HG03175 (cell line): ENCODE data around the gene TRIM68.

Source experiments
- ATAC-seq: cut with Tn5 transposase; IDR thresholded peaks from one replicate; pipeline ENCODE4 v1.9.1; 2021; ENCODE audit warnings: mild to moderate bottlenecking, moderate library complexity; ENCODE audit not compliant: unreplicated experiment

Gene TRIM68

GRCh38 chr11:4607781-4608666 lies at the start of gene TRIM68:
Gene TRIM68, minus strand, starts transcription at chr11:4608231. Its CDS starts 2,727 bp downstream, at chr11:4605504.
- ATAC-seq, result peak; percentile 100

GRCh38 chr11:4654635-4655369 lies 46.8 kb upstream of the TRIM68 start:
- ATAC-seq, result peak; percentile 65

- ATAC-seq, result no peak
These were observed 39.7 kb upstream of the TRIM68 start for GRCh38 chr11:4647766-4648165.

GRCh38 chr11:4645974-4646373 lies 37.9 kb upstream of the TRIM68 start:
- no peak for ATAC-seq

GRCh38 chr11:4644233-4644632 lies 36.2 kb upstream of the TRIM68 start:
- ATAC-seq, result no peak

GRCh38 chr11:4643682-4644081 lies 35.7 kb upstream of the TRIM68 start, which contains the start of gene OR51E1:
Gene OR51E1, plus strand, starts transcription at chr11:4643982. Its CDS starts 8,545 bp downstream, at chr11:4652527.
- ATAC-seq, result no peak

GRCh38 chr11:4643076-4643475 lies 35.0 kb upstream of the TRIM68 start:
- no peak for ATAC-seq

- no peak for ATAC-seq
These were observed 34.0 kb upstream of the TRIM68 start for GRCh38 chr11:4642043-4642442.

- ATAC-seq, result no peak
These were observed 33.5 kb upstream of the TRIM68 start for GRCh38 chr11:4641501-4641900.

GRCh38 chr11:4639931-4640330 lies 31.9 kb upstream of the TRIM68 start:
- ATAC-seq, result no peak

- ATAC-seq, result no peak
These were observed 29.6 kb upstream of the TRIM68 start for GRCh38 chr11:4637662-4638047.

- ATAC-seq, result peak; percentile 97
These were observed 29.1 kb upstream of the TRIM68 start, which contains the start of gene OR51D1 for GRCh38 chr11:4636962-4637661. Gene OR51D1, plus strand, starts transcription at chr11:4637477. Its CDS starts 2,314 bp downstream, at chr11:4639791.

- ATAC-seq, result no peak
These were observed 28.1 kb upstream of the TRIM68 start for GRCh38 chr11:4636136-4636535.

- no peak for ATAC-seq
These were observed 18.4 kb upstream of the TRIM68 start for GRCh38 chr11:4626207-4627099.

GRCh38 chr11:4619514-4619913 lies 11.5 kb upstream of the TRIM68 start:
- no peak for ATAC-seq

- ATAC-seq, result no peak
These were observed 7.9 kb upstream of the TRIM68 start for GRCh38 chr11:4615856-4616444.

GRCh38 chr11:4611986-4612385 lies 4.0 kb upstream of the TRIM68 start:
- ATAC-seq, result no peak

- no peak for ATAC-seq
These were observed 2.4 kb upstream of the TRIM68 start for GRCh38 chr11:4610258-4610935.

GRCh38 chr11:4607096-4607495 lies 935 bp downstream of the TRIM68 start:
- no peak for ATAC-seq
